LNCAP (cell line): ENCODE measurements around the gene EFCAB14.

Experiments
- CTCF ChIP-seq: fragments of 450-650 bp; IDR thresholded peaks from 2 replicates; pipeline ENCODE4 v1.5.1; 2017; ENCODE audit warnings: mild to moderate bottlenecking

Gene EFCAB14

GRCh38 chr1:46757956-46758528, 39.1 kb upstream of the EFCAB14 start:
- TF ChIP-seq CTCF = no peak

GRCh38 chr1:46757247-46757955, 38.5 kb upstream of the EFCAB14 start:
- TF ChIP-seq CTCF = no peak

- TF ChIP-seq CTCF = no peak
Observed at GRCh38 chr1:46755121-46755520, 36.2 kb upstream of the EFCAB14 start.

GRCh38 chr1:46753985-46754384, 35.1 kb upstream of the EFCAB14 start:
- no peak for TF ChIP-seq CTCF

GRCh38 chr1:46749921-46750404, 31.0 kb upstream of the EFCAB14 start:
- no peak for TF ChIP-seq CTCF

- TF ChIP-seq CTCF = no peak
Observed at GRCh38 chr1:46749404-46749803, 30.5 kb upstream of the EFCAB14 start.

- TF ChIP-seq CTCF = peak; percentile 80
Observed at GRCh38 chr1:46747683-46748288, 28.9 kb upstream of the EFCAB14 start.
